ENCODE results near the gene ERC2. TPM values are rescaled to one million over a fixed set of nuclear protein-coding genes. Genes with fewer than 3 reads are reported as not detected.

The ERC2 gene
- total and polyA plus RNA-seq, 2 of the 8 experiments (the other 6 are each of a cell fraction or from before 2014, with no cell fraction given), result 16.4 to 22.8 TPM

- H2BK120ac ChIP-seq (replicated peaks; ENCODE audit: low read depth, low read length), result no peak overlapping the region
- H3K18ac ChIP-seq (ENCODE audit: extremely low read depth, low read length), result no peak overlapping the region
- no peak overlapping the region for H3K9ac ChIP-seq (replicated peaks in 1 of 4; ENCODE audit: extremely low read depth in 1 of 4, low read depth in 3 of 4, low read length in 3 of 4)
- H3K79me1 ChIP-seq (ENCODE audit: low read depth, low read length), result no peaks in the 10 kb centered on the region
- H3K79me2 ChIP-seq (ENCODE audit: control insufficient read depth in 1 of 2, insufficient read depth in 2 of 2, low read length in 2 of 2), result no peaks in the 10 kb centered on the region
- no peak overlapping the region for H2BK20ac ChIP-seq (ENCODE audit: low read length)
- DNase-seq (ENCODE audit: low read depth in 1 of 2, low spot score in 2 of 2) (no peak), FAIRE-seq (no peak)
- H3K4me3 ChIP-seq (ENCODE audit: extremely low read depth in 1 of 4, insufficient read depth in 2 of 4, low read depth in 3 of 4, low read length in 4 of 4), result no peak overlapping the region
- H2BK12ac ChIP-seq (ENCODE audit: low read depth, low read length), result no peak overlapping the region
- no peaks in the 10 kb centered on the region for H3K9me3 ChIP-seq (ENCODE audit: insufficient read depth in 2 of 2, low read depth in 1 of 2, low read length in 1 of 2)
- H2BK5ac ChIP-seq (ENCODE audit: low read depth, low read length), result no peak overlapping the region
- H2AFZ ChIP-seq (ENCODE audit: low read length), result no peak overlapping the region
- peaks cover 14 to 26% (median 22%) of the 10 kb centered on the region in 4 experiments for H3K4me1 ChIP-seq (replicated peaks in 1 of 4; ENCODE audit: control insufficient read depth in 3 of 4, insufficient read depth in 4 of 4, low read length in 3 of 4)
- H3K36me3 ChIP-seq (ENCODE audit: control insufficient read depth in 2 of 4, insufficient read depth in 4 of 4, low read length in 3 of 4), result no peaks in the 10 kb centered on the region
- no peak overlapping the region for H3K14ac ChIP-seq (ENCODE audit: insufficient read length)
- no peak overlapping the region for H4K5ac ChIP-seq (ENCODE audit: insufficient read length, low read depth, low read length)
- H4K91ac ChIP-seq (replicated peaks; ENCODE audit: insufficient read length, low read length), result no peak overlapping the region
- no peak overlapping the region for H3K27ac ChIP-seq (ENCODE audit: low read depth, low read length)
- H2BK15ac ChIP-seq (ENCODE audit: low read length), result no peak overlapping the region
- 80% methylated on average over 4 of the region's 4 CpGs; no CpG with 5 or more reads in 1 of the 2 experiments for WGBS, 2 experiments (ENCODE audit: extremely low coverage in 1 of 2, insufficient coverage in 1 of 2, insufficient read length in 1 of 2, insufficient replicate concordance in 2 of 2, low coverage in 1 of 2, low lambda C conversion rate in 2 of 2, missing lambda C conversion rate in 1 of 2)
- H4K20me1 ChIP-seq (replicated peaks in 1 of 2; ENCODE audit: control insufficient read depth in 1 of 2, insufficient read depth in 2 of 2, low read length in 2 of 2), result no peaks in the 10 kb centered on the region
- ChIA-PET POLR2A (ENCODE audit: partially characterized antibody) (interaction anchor here (0.5 kb wide), 1 partner anchor 95 kb away, joined by 3 read pairs; no protein-coding TSS in a partner anchor), CTCF (ENCODE audit: partially characterized antibody) (interaction anchor here (0.6 kb wide), 1 partner anchor 50 kb away, joined by 3 read pairs; no protein-coding TSS in a partner anchor)
- no peak overlapping the region for H3K23ac ChIP-seq (ENCODE audit: insufficient read length)
- H3K23me2 ChIP-seq (ENCODE audit: low read depth, low read length), result no peaks in the 10 kb centered on the region
- no peak overlapping the region for H3K4me2 ChIP-seq (ENCODE audit: insufficient read depth in 1 of 2, low read depth in 2 of 2, low read length in 2 of 2)
- TF ChIP-seq ASH2L (IDR thresholded peaks at IDR 0.05; ENCODE audit: low read length) (no peak), CEBPB (IDR thresholded peaks at IDR 0.05; ENCODE audit: low read depth, low read length) (peak; percentile 58; the same call in 1 of the 2 replicates)
- H3K4ac ChIP-seq (replicated peaks; ENCODE audit: insufficient read length, low read depth, low read length), result no peak overlapping the region
- H4K8ac ChIP-seq (ENCODE audit: extremely low read depth, insufficient read depth, low read length), result no peak overlapping the region
- no peak overlapping the region for H3K56ac ChIP-seq (replicated peaks; ENCODE audit: insufficient read length, low read depth, low read length)
- no peak overlapping the region for H2AK5ac ChIP-seq (ENCODE audit: low read depth, low read length)
- H3K27me3 ChIP-seq (replicated peaks in 1 of 4; ENCODE audit: control insufficient read depth in 3 of 4, extremely low read depth in 1 of 4, insufficient read depth in 3 of 4, low read length in 3 of 4), result no peaks in the 10 kb centered on the region
Measured at GRCh38 chr3:55645422-55645821, 822.8 kb downstream of the ERC2 start.

Measured in H1 (cell line).